ENCODE results near the gene SRCAP.

SRCAP gene

DNA sequence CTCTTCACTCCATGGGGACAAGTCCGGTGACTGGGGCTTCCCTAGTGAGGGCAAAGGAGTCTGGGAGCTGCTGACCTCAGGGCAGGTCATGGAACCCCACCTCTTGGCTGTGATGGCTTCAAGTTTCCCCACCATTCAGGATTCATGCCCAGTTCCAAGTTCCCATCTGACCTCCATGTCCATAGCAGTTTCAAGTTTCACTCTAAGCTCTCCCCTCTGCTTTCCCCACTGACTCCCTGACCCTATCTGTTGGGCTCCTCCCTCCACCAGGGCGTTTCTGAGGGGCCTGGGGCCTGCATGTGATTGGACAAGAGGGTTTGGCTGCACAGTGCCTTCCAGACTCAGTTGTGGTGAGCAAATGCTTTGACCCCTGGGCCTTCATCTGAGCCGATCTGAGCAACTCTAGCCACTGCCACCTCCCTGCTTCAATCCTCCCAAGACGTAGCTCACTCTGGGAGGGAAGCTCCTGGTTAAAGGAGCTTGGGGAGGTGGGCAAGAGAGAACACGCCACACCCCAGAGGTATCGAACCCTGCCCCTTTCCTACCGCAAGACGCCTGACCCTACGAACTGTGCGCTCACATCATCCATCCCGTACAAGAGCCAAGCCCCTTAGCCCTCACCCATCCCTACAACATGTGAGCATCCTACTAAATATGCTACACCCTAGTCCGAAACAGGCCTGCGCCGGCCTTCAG, 79.7 kb downstream of the SRCAP start:
- FAIRE-seq = no peak

DNA sequence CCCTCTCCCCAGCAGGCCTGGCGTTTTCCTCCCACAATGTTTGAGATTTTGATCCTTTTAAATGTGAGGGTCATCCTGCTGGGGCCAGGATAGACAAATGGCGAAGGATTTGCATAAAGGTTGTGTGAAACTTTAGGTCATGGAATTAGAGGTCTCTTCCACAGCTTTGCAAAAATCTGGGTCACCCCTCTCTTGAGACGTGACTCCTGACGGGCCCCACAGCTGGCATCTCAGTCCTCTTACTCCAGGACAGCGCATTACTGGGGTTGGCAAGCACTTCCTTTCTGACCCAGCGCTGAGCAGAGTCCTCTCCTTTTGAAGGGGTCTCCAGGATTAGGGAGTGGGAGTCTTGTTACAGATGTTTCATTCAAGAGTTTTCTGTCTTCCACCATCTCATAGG, 80.6 kb downstream of the SRCAP start:
- FAIRE-seq = no peak

- no peak for FAIRE-seq
These were observed 81.0 kb downstream of the SRCAP start for GRCh38 chr16:30780021-30780420.

DNA sequence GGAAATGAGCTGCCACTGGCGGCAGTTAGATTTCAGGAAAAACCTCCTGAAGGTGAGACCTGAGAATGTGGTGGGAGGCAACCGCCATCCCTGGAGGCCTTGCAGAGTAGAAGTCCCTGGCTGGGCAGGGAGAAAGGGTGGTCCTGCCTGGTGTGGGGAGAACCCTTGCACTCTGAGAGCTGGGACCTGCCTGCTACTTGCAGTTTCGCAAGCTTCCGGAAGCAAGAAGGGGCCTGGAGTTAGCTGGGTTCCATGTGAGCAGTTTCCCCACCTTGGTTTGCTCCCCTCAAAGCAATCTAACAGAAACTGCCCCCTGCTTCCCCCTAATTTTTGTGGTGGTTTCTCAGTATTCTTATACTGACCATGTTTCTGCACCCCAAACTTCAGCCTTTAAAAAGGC, 81.6 kb downstream of the SRCAP start:
- no peak for FAIRE-seq

- FAIRE-seq = no peak
These were observed 83.7 kb downstream of the SRCAP start for GRCh38 chr16:30782486-30783279.

DNA sequence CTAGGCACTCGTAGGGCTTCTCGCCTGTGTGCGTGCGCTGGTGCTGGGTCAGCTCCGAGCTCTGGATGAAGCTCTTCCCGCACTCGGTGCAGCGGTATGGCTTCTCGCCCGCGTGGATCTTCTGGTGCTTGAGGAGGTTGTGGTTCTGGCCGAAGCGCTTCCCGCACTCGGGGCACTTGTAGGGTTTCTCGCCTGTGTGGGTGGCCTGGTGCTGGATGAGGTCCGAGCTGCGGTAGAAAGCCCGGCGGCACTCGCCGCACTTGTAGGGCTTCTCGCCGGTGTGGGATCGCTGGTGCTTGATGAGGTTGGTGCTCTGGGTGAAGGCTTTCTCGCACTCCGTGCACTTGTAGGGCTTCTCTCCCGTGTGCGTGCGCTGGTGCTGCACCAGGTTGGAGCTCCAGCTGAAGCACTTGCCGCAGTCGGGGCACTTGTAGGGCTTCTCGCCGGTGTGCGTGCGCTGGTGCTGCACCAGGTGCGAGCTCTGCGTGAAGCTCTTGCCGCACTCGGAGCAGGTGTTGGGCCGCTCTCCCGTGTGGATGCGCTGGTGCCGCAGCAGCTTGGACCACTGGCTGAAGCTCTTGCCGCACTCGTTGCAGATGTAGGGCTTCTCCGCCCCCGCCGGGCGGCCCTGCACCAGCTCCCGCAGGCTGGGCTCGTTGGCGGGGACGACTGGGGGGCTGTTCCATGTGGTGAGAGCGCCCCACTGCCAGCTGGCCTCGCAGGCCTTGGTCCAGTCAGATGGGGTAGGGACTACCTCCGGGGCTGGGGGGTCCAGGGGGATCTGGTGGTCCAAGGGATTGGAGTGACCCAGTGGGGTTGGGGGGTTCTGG, 84.5 kb downstream of the SRCAP start:
- FAIRE-seq = no peak

GRCh38 chr16:30784215-30784614, 85.2 kb downstream of the SRCAP start:
- no peak for FAIRE-seq

DNA sequence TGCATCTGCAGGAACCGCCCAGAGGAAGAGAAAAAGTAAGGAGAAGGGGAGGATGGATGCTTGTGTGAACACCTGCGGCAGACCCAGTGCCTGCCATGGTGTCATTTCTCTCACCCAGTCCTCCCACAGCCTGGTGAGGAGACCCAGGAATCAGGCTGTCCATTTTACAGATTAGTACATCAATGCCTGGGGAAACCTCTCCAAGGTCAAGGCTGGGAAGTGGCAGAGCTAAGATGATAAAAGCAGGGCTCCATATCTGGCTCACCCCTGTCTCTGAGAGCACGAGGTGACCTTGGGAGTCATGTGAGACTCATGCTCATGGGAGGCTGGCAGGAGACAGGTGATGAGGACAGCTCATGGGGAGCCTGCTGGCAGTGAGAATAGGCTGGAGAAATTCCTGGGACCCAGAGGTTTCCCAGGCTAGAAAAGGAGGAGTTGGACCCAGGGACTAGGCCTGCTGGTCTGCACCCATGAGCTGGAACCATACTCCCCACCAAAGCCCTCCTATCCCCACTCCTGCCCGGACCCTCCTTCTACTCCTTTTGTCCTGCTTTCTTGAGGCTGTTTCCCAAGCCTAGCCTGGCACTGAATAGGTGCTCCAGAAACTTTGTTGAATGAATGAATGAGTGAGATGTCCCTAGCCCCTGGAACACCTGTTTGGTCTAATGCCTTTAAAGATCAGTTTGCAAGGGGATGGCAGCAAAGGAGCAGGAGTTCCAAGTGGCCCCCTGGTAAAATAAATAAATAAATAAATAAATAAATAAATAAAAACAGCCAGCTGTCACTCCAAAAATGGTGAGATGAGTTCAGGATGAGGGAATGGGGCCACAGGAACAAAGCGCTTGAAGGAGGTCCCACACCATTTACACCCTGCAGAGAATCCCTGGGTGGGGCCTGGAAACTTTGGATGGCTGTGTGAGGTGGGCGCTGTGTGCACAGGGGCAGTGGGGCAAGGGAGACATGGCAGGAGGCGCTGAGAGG, 86.4 kb downstream of the SRCAP start:
- FAIRE-seq = no peak

DNA sequence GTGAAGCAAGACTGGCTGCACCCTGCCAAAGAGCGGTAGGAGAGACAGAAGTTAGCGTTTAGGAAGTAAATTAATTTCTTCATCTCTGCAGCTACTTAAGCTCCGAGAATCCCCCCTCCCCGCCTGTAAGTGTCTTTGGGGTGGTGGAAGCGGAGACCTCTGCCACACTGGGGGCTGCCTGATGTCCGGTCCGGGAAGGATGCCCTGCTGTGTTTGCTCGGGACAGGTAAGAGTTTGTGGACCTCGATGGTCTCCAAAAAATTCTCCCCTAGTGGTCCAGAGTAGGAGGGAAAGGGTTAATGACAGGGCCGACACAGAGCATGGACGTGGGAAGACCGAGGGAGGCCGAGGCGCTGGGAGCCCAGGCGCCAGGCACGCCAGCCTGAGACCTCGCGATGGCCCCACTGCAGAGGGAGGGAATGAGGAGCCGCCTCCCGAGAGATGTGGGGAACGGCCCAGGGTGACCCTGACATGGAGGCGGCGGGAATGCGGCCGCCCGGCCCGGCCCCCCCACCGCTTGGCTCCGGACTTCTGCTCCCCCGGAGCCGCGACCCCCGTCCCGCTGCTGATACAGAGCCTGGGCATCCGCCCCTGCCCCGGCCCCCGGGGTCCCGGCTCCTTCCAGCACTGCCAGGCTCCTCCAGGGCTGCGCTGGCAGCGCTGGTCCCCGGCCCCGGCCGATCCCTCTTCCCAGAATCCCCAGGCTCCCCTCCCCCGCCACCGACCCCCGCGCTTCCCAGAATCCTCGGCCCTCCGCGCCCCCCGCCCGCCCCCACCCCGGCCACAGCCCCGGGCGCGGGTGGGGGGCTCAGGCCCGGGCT, 87.4 kb downstream of the SRCAP start:
- FAIRE-seq = no peak

GRCh38 chr16:30786936-30787612, 88.1 kb downstream of the SRCAP start, which contains the start of gene ZNF629:
Gene ZNF629 (minus strand): TSS chr16:30787205. CDS start chr16:30784482, 2,723 bp downstream.
- FAIRE-seq = no peak

- no peak for FAIRE-seq
These were observed 88.8 kb downstream of the SRCAP start for GRCh38 chr16:30787613-30788378.
